Activated B cell treated with CpG ODN at 0.5 μM for 24 hours (primary cell): ENCODE measurements around the gene SHQ1. TPM values are rescaled to one million over a fixed set of nuclear protein-coding genes. Genes with fewer than 3 reads are reported as not detected.

Experiments used
- ATAC-seq: fragments of 200-7000 bp; cut with Tn5 transposase; one replicate; pipeline ENCODE4 v1.10.0; 2021; ENCODE audit warnings: low read depth, mild to moderate bottlenecking, moderate library complexity
- CTCF ChIA-PET: fragments of 350-600 bp; sonication (Branson Sonifier 250); formaldehyde crosslinking; loops from one replicate; lab custom pipeline; 2021; ENCODE audit warnings: antibody characterized with exemption; lab: Charles Lee
- POLR2A ChIA-PET: fragments of 350-600 bp; sonication (Branson Sonifier 250); formaldehyde crosslinking; loops from one replicate; lab custom pipeline; 2021; ENCODE audit warnings: antibody characterized with exemption; lab: Charles Lee
- DNase-seq: peaks from one replicate; pipeline ENCODE4 v3.0.0; 2022
- H3K27ac Mint-ChIP-seq: one replicate; pipeline ENCODE4 v1.8.0; 2020; ENCODE audit warnings: mixed read lengths
- H3K27me3 Mint-ChIP-seq: one replicate; pipeline ENCODE4 v1.8.0; 2021; ENCODE audit warnings: mixed read lengths
- H3K36me3 Mint-ChIP-seq: one replicate; pipeline ENCODE4 v1.8.0; 2021; ENCODE audit warnings: low read depth, mixed read lengths
- H3K4me1 Mint-ChIP-seq: one replicate; pipeline ENCODE4 v1.8.0; 2021; ENCODE audit warnings: mixed read lengths
- H3K4me3 Mint-ChIP-seq: one replicate; pipeline ENCODE4 v1.8.0; 2020; ENCODE audit warnings: mild to moderate bottlenecking, mixed read lengths
- H3K9me3 Mint-ChIP-seq: one replicate; pipeline ENCODE4 v1.8.0; 2020; ENCODE audit warnings: mixed read lengths
- intact Hi-C: fragments of 100-400 bp; cut with micrococcal nuclease; formaldehyde crosslinking; loops from one replicate; pipeline ENCODE4 v1.15.1; 2024
- total RNA-seq: library from RNA; stranded (reverse); gene quantifications from 2 replicates; pipeline ENCODE4 v1.2.3, GENCODE V29; 2022
- TF ChIP-seq, protein P1 (sequence below): fragments of 200-600 bp; IDR thresholded peaks from one replicate; pipeline ENCODE4 v1.8.0; 2022; ENCODE audit warnings: antibody characterized with exemption, mild to moderate bottlenecking

Gene SHQ1
- total RNA-seq, 1 donor from 2014 or later = 25.3 TPM

DNA sequence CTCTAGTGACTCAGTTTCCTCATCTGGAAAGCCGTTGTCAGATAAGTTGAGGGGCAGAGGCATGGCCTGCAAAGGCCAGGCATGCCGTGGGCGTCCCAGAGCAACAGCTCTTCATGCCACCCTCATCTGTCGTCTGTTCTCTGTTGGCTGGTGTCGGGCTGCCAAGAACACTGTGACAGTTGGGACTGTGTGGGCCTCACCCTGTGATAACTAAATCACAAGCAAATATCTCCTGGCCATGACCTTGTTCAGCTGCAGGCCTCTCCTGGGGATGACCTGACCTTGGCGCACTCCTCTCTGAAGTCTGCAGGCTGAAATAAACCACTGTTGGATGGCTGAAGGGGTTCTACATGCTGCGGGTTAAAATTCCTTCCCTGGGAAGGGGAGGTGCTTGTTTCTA, 145.9 kb downstream of the SHQ1 start:
- Mint-ChIP-seq H3K36me3 (no peaks in the 10 kb centered on the region), H3K27ac (no peak overlapping the region), H3K4me3 (no peak overlapping the region), H3K9me3 (no peaks in the 10 kb centered on the region), H3K27me3 (peaks cover 3% of the 10 kb centered on the region), H3K4me1 (no peaks in the 10 kb centered on the region)
- ChIA-PET POLR2A (interaction anchor here (0.6 kb wide), 1 partner anchor 81 kb away, joined by 8 read pairs; no protein-coding TSS in a partner anchor), CTCF (no interaction called here)
- ATAC-seq (no peak), DNase-seq (no peak)
- TF ChIP-seq, protein P1, sequence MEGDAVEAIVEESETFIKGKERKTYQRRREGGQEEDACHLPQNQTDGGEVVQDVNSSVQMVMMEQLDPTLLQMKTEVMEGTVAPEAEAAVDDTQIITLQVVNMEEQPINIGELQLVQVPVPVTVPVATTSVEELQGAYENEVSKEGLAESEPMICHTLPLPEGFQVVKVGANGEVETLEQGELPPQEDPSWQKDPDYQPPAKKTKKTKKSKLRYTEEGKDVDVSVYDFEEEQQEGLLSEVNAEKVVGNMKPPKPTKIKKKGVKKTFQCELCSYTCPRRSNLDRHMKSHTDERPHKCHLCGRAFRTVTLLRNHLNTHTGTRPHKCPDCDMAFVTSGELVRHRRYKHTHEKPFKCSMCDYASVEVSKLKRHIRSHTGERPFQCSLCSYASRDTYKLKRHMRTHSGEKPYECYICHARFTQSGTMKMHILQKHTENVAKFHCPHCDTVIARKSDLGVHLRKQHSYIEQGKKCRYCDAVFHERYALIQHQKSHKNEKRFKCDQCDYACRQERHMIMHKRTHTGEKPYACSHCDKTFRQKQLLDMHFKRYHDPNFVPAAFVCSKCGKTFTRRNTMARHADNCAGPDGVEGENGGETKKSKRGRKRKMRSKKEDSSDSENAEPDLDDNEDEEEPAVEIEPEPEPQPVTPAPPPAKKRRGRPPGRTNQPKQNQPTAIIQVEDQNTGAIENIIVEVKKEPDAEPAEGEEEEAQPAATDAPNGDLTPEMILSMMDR = no peak
- intact Hi-C loops = no loop called here

DNA sequence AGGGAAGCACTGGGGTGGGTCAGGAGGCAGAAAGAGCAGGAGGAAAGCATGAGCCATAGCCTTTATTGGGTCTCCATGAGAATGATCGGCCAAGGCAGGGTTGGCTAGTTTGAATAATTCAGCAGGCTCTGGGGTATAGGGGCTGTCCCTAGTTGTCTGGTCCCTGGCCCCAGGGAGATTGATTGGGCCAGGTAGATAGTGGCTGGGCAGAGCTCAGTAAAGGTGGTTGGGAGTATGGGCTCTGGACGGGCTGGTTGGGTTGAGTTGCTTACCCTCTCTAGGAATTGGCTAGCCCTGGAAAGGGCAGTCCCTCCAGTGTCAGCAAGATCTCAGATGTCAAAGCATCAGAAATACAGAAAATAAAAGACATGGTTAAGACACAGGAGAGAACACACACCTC, 148.1 kb downstream of the SHQ1 start:
- ChIA-PET CTCF (no interaction called here), POLR2A (no interaction called here)
- intact Hi-C loops = no loop called here
- Mint-ChIP-seq H3K27me3 (peaks cover 3% of the 10 kb centered on the region), H3K4me1 (no peaks in the 10 kb centered on the region), H3K36me3 (no peaks in the 10 kb centered on the region), H3K4me3 (no peak overlapping the region), H3K9me3 (no peaks in the 10 kb centered on the region), H3K27ac (no peak overlapping the region)
- TF ChIP-seq, protein P1 = no peak
- DNase-seq = no peak
- no peak for ATAC-seq

DNA sequence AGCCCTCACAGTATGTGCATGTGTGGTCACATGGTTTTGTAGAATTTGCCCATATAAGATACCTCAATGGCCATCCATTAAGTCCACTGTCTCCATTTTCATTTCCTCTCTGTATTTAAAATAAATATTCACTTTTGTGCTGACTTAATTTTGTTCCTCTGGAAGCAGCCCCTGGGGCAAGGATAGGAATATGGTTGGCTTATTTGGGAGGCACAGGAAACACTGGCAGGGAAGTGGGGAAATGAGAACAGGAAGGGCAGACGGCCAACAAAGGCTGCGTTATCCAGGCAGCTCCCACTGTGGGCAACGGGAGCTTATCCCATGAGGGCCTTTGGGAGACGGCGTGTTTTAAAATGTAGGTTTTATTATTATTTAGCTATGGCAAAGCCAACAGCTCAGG, 148.6 kb downstream of the SHQ1 start:
- no peak overlapping the region for H3K4me3 Mint-ChIP-seq
- H3K9me3 Mint-ChIP-seq = no peaks in the 10 kb centered on the region
- CTCF ChIA-PET = no interaction called here
- no peaks in the 10 kb centered on the region for H3K36me3 Mint-ChIP-seq
- peaks cover 3% of the 10 kb centered on the region for H3K27me3 Mint-ChIP-seq
- POLR2A ChIA-PET = no interaction called here
- H3K27ac Mint-ChIP-seq = no peak overlapping the region
- no peak for ATAC-seq
- TF ChIP-seq, protein P1 = no peak
- no peak for DNase-seq
- intact Hi-C loops = no loop called here
- H3K4me1 Mint-ChIP-seq = no peaks in the 10 kb centered on the region

Other genes with a start within 250 kb of the SHQ1 start
- not detected in 2 replicates for gene GXYLT2, start 39.6 kb upstream of the SHQ1 start, total RNA-seq
- gene PPP4R2, start 148.4 kb upstream of the SHQ1 start, total RNA-seq = 54.7 and 59.7 TPM in 2 replicates
- gene EBLN2, start 213.2 kb upstream of the SHQ1 start, total RNA-seq = 6.9 and 9.4 TPM in 2 replicates